ENCODE results near the gene FH.

Gene FH

GRCh38 chr1:241456743-241457142, 62.8 kb downstream of the FH start:
- no peak for DNase-seq

- no peak for DNase-seq
Observed at GRCh38 chr1:241453732-241454131, 65.8 kb downstream of the FH start.

GRCh38 chr1:241451956-241452355, 67.6 kb downstream of the FH start:
- no peak for DNase-seq

Data from NK-92 treated with Interleukin-12 subunit alpha and Interleukin-12 subunit beta, amount 100 ng/mL, for 24 hours (cell line).